Fibroblast of mammary gland (primary cell): Measurements from ENCODE around the gene TBPL1.
A peak's percentile ranks its signal among the peaks of the same experiment; 100 is the strongest.
"Not testable (repeated sequence)": the region's sequence is repeated elsewhere in the genome, so short reads cannot be mapped to it uniquely, and the experiment has no call there.

Source experiments
- DNase-seq: peaks from one replicate; pipeline ENCODE4 v3.0.0-alpha.2; 2010; ENCODE audit warnings: low read depth
- H3K4me3 ChIP-seq: 2 replicates; pipeline ENCODE4 v1.5.1; 2011; ENCODE audit warnings: low read depth, mild to moderate bottlenecking, low read length, moderate library complexity; ENCODE audit not compliant: control insufficient read depth
- TF ChIP-seq, protein P1 (sequence below): conservative IDR thresholded peaks from 2 replicates; pipeline ENCODE4 v1.5.1; 2011; ENCODE audit warnings: low read depth, low read length, inconsistent platforms; ENCODE audit not compliant: control insufficient read depth, insufficient read depth

The TBPL1 gene

DNA sequence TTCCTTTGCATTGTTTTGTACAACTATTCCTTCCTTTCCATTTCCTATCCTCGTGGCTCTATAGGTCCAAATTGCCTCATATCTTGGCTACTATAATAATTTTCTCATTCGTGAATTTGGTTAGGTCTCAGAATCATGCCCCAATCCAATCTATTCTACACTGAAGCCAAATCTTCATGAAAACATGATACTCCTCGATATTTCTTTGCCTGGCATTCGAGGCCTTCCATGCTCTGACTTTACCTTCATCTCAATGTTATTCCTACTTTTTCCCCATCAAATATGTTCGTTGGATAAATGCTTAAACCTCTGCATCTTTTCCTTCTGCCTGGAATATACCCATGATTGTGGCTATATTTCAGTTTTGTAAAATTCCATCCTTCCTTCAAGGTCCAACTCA lies 33.7 kb upstream of the TBPL1 start:
- no peak overlapping the region for H3K4me3 ChIP-seq
- DNase-seq, result no peak
- TF ChIP-seq, protein P1, sequence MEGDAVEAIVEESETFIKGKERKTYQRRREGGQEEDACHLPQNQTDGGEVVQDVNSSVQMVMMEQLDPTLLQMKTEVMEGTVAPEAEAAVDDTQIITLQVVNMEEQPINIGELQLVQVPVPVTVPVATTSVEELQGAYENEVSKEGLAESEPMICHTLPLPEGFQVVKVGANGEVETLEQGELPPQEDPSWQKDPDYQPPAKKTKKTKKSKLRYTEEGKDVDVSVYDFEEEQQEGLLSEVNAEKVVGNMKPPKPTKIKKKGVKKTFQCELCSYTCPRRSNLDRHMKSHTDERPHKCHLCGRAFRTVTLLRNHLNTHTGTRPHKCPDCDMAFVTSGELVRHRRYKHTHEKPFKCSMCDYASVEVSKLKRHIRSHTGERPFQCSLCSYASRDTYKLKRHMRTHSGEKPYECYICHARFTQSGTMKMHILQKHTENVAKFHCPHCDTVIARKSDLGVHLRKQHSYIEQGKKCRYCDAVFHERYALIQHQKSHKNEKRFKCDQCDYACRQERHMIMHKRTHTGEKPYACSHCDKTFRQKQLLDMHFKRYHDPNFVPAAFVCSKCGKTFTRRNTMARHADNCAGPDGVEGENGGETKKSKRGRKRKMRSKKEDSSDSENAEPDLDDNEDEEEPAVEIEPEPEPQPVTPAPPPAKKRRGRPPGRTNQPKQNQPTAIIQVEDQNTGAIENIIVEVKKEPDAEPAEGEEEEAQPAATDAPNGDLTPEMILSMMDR, result no peak

DNA sequence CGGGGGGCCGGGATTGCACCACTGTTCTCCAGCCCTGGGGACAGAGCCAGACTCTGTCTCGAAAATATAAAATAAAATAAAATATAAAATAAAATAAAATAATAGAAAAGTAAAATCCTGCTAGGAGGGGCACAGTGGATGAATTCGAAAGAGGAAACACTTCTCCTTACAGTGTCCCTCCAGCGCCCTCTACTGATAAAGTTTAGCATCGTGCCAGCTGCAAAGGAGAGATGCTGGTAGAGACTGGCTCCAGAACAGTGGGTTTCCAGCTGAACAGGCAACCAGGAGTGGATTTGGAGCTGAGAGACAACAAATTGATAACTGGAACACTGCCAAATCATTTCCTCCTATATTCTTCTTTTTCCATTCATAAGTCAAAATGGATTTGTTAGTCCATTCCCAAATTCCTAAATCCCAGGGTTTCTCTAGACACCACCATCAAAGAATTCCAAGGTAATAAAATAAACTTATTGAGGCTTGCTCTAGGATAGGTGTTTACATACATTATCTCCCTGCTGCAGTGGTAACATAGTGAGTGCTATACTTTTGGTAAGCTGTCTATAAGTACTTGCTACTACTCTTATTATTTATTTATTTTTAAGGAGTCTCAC lies 31.7 kb upstream of the TBPL1 start:
- no peak overlapping the region for H3K4me3 ChIP-seq
- TF ChIP-seq, protein P1, result peak; percentile 92
- DNase-seq, result peak; percentile 78

DNA sequence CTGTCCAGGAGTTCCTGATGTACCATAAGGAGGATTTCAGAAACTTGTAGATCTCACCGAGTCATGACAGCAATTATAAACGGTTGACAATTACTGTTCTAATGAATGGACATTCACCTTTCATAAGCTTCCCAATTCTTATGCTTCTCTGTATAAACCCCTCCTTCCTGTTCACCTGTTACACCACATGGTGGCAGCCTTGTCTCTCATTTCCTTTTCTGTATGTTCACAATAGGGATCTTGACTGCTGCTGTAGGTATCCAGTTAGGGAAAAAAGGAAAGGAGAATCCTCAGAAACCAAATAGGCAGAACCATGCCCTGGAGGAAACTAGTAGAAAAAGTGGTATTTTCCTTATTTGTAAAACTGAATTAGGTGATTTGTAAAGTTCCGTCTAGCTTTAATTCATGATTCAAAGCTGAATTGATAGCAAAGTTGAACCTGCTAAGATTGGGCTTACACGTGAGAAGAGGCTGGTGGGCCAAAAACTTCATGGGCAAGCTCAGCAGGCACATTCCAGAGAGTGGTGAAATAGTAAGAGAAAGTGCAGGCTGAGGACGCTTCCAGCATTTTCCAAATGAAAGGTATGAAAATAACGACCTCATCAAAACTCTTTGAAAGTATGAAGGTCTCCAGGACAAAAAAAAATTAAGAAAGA lies 29.0 kb upstream of the TBPL1 start:
- TF ChIP-seq, protein P1, result peak; percentile 93
- H3K4me3 ChIP-seq, result no peak overlapping the region
- DNase-seq, result peak; percentile 81

DNA sequence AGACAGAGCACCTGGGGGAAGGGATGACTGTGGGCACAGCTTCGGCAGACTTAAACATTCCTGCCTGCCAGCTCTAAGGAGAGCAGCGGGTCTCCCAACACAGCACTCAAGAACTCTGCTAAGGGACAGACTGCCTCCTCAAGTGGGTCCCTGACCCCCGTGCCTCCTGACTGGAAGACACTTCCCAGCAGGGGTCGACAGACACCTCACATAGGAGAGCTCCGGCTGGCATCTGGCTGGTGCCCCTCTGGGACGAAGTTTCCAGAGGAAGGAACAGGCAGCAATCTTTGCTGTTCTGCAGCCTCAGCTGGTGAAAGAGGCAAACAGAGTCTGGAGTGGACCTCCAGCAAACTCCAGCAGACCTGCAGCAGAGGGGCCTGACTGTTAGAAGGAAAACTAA lies 21.8 kb upstream of the TBPL1 start:
- not testable (repeated sequence) for DNase-seq, H3K4me3 ChIP-seq

DNA sequence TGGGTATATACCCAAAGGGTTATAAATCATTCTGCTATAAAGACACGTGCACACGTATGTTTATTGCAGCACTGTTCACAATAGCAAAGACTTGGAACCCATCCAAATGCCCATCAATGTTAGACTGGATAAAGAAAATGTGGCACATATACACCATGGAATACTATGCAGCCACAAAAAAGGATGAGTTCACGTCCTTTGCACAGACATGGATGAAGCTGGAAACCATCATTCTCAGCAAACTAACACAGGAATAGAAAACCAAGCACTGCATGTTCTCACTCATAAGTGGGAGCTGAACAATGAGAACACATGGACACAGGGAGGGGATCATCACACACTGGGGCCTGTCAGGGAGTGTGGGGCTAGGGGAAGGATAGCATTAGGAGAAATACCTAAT lies 16.7 kb upstream of the TBPL1 start:
- not testable (repeated sequence) for DNase-seq, H3K4me3 ChIP-seq

DNA sequence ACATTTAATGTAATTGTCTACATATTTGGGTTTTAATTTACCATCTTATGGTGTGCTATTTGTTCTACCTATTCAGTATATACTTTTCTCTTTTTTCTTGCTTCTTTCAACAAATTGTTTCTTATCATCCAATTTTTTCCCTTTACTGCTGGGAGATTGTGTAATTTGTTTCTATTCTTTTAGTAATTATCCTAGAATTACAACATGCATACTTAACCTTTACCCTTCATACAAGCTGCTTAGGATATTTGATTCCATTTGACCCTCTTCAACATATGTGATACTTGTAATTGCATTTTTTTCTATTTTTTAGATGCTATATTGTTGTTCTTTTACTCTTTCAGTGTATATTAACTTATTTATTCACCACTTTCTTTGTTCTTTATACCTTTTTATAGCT lies 15.1 kb upstream of the TBPL1 start:
- TF ChIP-seq, protein P1, result no peak
- no peak for DNase-seq
- no peak overlapping the region for H3K4me3 ChIP-seq

DNA sequence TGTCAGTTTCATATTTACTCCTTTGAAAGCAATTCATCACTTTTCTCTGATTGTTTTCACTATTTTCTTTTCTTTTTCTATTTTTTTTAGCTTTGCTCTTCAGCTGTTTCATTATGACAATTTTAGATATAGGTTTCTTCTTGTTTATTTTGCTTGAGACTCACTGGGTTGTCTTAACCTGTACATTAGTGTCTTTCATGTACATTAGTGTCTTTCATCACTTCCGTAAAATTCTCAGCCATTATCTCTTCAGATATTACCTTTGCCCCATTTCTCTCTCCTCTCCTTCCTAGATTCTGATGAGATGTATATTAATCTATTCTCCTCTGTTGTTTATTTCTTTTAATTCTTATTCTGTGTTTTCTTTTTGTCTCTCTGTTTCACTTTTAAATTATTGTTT lies 14.5 kb upstream of the TBPL1 start:
- TF ChIP-seq, protein P1, result no peak
- DNase-seq, result no peak
- no peak overlapping the region for H3K4me3 ChIP-seq
